ENCODE data around the gene KLK6.
"Not testable (repeated sequence)": the region's sequence is repeated elsewhere in the genome, so short reads cannot be mapped to it uniquely, and the experiment has no call there.

KLK6 gene

GRCh38 chr19:50992666-50993035 lies 23.3 kb upstream of the KLK6 start:
- DNase-seq (ENCODE audit: low spot score), result no peak

GRCh38 chr19:50984416-50984815 lies 15.0 kb upstream of the KLK6 start:
- not testable (repeated sequence) for DNase-seq (ENCODE audit: low spot score)

GRCh38 chr19:50983625-50984292 lies 14.4 kb upstream of the KLK6 start, which contains the start of gene KLK7:
Gene KLK7, minus strand, starts transcription at chr19:50983917. Its CDS starts 1,518 bp downstream, at chr19:50982399.
- no peak for DNase-seq (ENCODE audit: low spot score)

GRCh38 chr19:50982186-50982585 lies 12.8 kb upstream of the KLK6 start:
- DNase-seq (ENCODE audit: low spot score), result no peak

GRCh38 chr19:50981587-50982146 lies 12.3 kb upstream of the KLK6 start:
- no peak for DNase-seq (ENCODE audit: low spot score)

GRCh38 chr19:50980208-50980607 lies 10.8 kb upstream of the KLK6 start:
- no peak for DNase-seq (ENCODE audit: low spot score)

- DNase-seq (ENCODE audit: low spot score), result no peak
These were observed 10.4 kb upstream of the KLK6 start for GRCh38 chr19:50979758-50980157.

GRCh38 chr19:50978772-50979390 lies 9.5 kb upstream of the KLK6 start:
- DNase-seq (ENCODE audit: low spot score), result no peak

- no peak for DNase-seq (ENCODE audit: low spot score)
These were observed 8.2 kb upstream of the KLK6 start for GRCh38 chr19:50977626-50978025.

GRCh38 chr19:50975766-50976165 lies 6.4 kb upstream of the KLK6 start:
- no peak for DNase-seq (ENCODE audit: low spot score)

- DNase-seq (ENCODE audit: low spot score), result no peak
These were observed 5.5 kb upstream of the KLK6 start for GRCh38 chr19:50974702-50975556.

- no peak for DNase-seq (ENCODE audit: low spot score)
These were observed 3.5 kb upstream of the KLK6 start for GRCh38 chr19:50972795-50973376.

GRCh38 chr19:50969810-50970209 lies 419 bp upstream of the KLK6 start:
- DNase-seq (ENCODE audit: low spot score), result not testable (repeated sequence)

GRCh38 chr19:50968716-50969412 lies 527 bp downstream of the KLK6 start:
- DNase-seq (ENCODE audit: low spot score), result no peak

GRCh38 chr19:50967929-50968715 lies 1.3 kb downstream of the KLK6 start:
- DNase-seq (ENCODE audit: low spot score), result no peak

GRCh38 chr19:50964266-50964665 lies 5.1 kb downstream of the KLK6 start:
- DNase-seq (ENCODE audit: low spot score), result no peak

- DNase-seq (ENCODE audit: low spot score), result no peak
These were observed 6.0 kb downstream of the KLK6 start for GRCh38 chr19:50963381-50963780.

- no peak for DNase-seq (ENCODE audit: low spot score)
These were observed 7.1 kb downstream of the KLK6 start for GRCh38 chr19:50962245-50962644.

GRCh38 chr19:50959731-50960500 lies 9.5 kb downstream of the KLK6 start:
- no peak for DNase-seq (ENCODE audit: low spot score)

GRCh38 chr19:50957587-50957986 lies 11.8 kb downstream of the KLK6 start:
- DNase-seq (ENCODE audit: low spot score), result no peak
